Left colon (tissue), 2 donors: ENCODE measurements around the gene ATF7IP2. TPM values are rescaled to one million over a fixed set of nuclear protein-coding genes. Genes with fewer than 3 reads are reported as not detected.
"Not testable (repeated sequence)": the region's sequence is repeated elsewhere in the genome, so short reads cannot be mapped to it uniquely, and the experiment has no call there.

Experiments
- ATAC-seq: fragments of 200-7000 bp; cut with Tn5 transposase; one replicate; pipeline ENCODE4 v1.9.1; 2020; ENCODE audit warnings: mild to moderate bottlenecking, moderate library complexity
- DNase-seq, 2 donors: peaks; one replicate each; pipeline ENCODE4 v3.0.0-alpha.2; 2020
- intact Hi-C, 2 donors: fragments of 100-400 bp; cut with DNase I in 1 of 2; cut with micrococcal nuclease in 1 of 2; formaldehyde crosslinking; loops; one replicate each; pipeline versions ENCODE4 v1.11.2 to v1.14.0; 2022; cut with DNase I, micrococcal nuclease
- total RNA-seq, 2 donors: library from RNA; stranded (reverse); fragmentation: NEBNext Ultra II Directional; extraction: Animal tissue kit (Norgen Biotek cat#: 25700); gene quantifications; one replicate each; pipeline ENCODE4 v1.2.1, GENCODE V29; 2021
- donor health status: DM: no; HTN: no; CAD: no.
- donor health status: DM: yes; HTN: yes; CAD: no.

ATF7IP2 gene
- total RNA-seq, 2 donors from 2014 or later: 8.2 to 8.6 TPM

GRCh38 chr16:10497132-10498101, 111.6 kb downstream of the ATF7IP2 start:
- intact Hi-C loops: no loop called here
- ATAC-seq (no peak), DNase-seq (no peak)

GRCh38 chr16:10500582-10500981, 114.7 kb downstream of the ATF7IP2 start:
- intact Hi-C loops: no loop called here

GRCh38 chr16:10501016-10501607, 115.3 kb downstream of the ATF7IP2 start:
- intact Hi-C loops: no loop called here
- ATAC-seq (peak; percentile 87), DNase-seq (no peak)

More at GRCh38 chr16:10500582-10500981, 114.7 kb downstream of the ATF7IP2 start:
- DNase-seq (no peak), ATAC-seq (no peak)

GRCh38 chr16:10502776-10503175, 116.9 kb downstream of the ATF7IP2 start:
- intact Hi-C loops: no loop called here
- ATAC-seq (no peak), DNase-seq (no peak)

DNA sequence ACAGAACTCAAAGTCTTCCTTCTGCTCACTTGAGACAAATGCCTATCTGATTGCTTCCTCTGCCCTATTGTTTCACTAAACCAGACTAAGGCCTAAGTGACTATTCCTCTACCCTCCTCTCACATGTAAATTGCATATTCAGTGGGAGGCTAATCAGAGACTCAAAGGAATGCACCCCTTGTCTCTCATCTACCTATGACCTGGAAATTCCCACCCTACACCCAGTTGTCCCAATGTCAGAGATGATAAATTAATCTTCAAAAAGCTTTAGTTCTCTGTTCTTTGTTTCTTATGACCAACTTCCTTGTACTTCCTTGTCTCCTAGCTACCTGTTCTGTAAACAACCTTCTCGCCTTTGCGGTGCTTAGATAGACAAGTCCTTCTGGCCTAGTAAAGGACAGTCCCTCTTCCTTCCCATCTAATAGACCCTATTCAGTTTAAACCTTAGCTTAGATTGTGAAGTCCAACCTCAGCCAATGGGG, 118.6 kb downstream of the ATF7IP2 start:
- DNase-seq (no peak), ATAC-seq (peak; percentile 71)
- intact Hi-C loops: no loop called here

GRCh38 chr16:10505286-10505685, 119.4 kb downstream of the ATF7IP2 start:
- intact Hi-C loops, DNase-seq, ATAC-seq: not testable (repeated sequence)

DNA sequence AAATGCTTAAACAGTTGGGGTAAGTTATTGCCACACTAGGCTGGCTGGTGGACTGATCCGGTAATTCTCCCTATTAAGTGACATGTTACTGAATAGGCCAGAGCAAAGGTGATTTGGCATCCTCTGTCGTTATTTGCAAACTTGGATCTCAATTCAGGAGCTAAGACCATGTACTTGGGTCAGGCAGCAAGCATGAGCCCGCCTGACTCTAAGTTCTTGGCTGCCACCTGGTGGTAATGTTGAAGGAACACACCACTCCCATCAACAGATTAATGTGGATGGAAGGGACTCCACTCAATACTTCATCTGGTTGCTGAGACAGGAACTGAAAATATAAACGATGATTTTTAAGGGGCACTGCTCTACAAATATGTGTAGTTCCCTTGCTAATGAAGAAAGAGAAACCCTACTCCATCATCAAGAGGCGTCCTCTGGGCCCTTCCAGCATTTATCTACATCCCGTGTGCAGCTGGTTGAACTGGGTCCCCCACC, 123.7 kb downstream of the ATF7IP2 start:
- intact Hi-C loops: loop anchor here in 1 of 2 donors (2.0 to 10.0 kb wide), 2 partner anchors 253 to 405 kb away; no protein-coding TSS in a partner anchor
- DNase-seq (peak; percentile 31 to 38), ATAC-seq (peak; percentile 96)

GRCh38 chr16:10510279-10510678, 124.4 kb downstream of the ATF7IP2 start:
- no peak for DNase-seq
- intact Hi-C loops: loop anchor here in 1 of 2 donors (10.0 kb wide), 1 partner anchor 405 kb away; no protein-coding TSS in a partner anchor
- ATAC-seq: no peak

- intact Hi-C loops: loop anchor here in 1 of 2 donors (10.0 kb wide), 1 partner anchor 403 kb away; no protein-coding TSS in a partner anchor
- no peak for ATAC-seq
- DNase-seq: no peak
These were observed 126.0 kb downstream of the ATF7IP2 start for GRCh38 chr16:10511829-10512228.

DNA sequence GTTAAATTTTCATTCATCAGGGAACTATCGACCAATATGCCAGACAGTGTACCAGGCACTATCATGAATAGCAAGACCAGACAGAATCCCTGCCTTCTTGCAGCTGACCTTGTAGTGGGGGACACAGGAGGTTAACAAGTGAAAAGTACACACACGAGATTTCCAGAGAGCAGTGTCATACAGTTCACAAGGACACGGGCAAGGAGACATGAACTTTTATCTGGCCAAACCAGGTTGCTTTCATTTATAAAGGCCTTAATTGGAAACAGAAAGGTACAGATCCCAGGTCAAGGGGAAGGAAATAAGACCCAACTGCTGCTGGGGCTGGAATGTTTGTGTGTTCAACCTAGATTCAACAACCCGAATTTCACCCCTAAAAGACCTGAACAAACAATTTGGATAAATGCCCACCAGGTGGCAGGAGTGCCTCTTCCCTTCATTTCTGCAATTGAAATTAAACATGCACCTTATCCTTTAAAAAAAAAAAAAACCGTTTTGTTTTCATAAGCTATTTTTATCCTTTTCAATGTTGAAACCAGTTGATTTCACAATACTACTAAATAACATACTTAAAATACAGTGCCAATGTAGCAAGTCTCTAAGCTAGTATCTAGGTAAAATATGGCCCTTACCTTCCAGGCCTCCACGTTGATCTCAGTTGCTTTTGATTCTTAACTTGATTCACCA, 128.7 kb downstream of the ATF7IP2 start:
- DNase-seq (peak in 1 of 2 donors; percentile 58), ATAC-seq (peak; percentile 57)
- intact Hi-C loops: loop anchor here in 1 of 2 donors (2.0 to 10.0 kb wide), 2 partner anchors 222 to 400 kb away; no protein-coding TSS in a partner anchor

DNA sequence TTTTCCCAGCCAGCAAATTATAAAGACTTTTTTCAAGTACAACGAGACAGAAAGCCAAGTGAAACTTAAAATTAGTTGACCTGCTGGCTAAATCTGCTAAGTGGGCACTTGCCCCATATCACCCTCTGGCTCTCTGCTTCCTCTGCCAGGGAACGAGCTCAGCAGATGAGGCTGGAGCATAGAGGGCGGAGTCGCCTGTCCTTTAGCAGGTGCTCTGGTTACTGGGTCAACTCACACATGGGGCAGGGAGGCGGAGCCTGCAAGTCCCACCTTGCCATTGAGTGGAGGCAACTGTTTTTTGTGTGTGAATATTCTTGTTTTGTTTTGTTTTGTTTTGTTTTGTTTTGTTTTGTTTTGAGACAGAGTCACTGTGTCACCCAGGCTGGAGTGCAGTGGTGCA, 132.0 kb downstream of the ATF7IP2 start:
- ATAC-seq (no peak), DNase-seq (peak in 1 of 2 donors; percentile 19)
- intact Hi-C loops: loop anchor here in 1 of 2 donors (10.0 kb wide), 1 partner anchor 397 kb away; no protein-coding TSS in a partner anchor

GRCh38 chr16:10518479-10519041, 132.7 kb downstream of the ATF7IP2 start:
- DNase-seq: no peak
- intact Hi-C loops: loop anchor here in 1 of 2 donors (10.0 kb wide), 1 partner anchor 396 kb away; no protein-coding TSS in a partner anchor
- no peak for ATAC-seq

GRCh38 chr16:10519297-10519696, 133.4 kb downstream of the ATF7IP2 start:
- ATAC-seq (no peak), DNase-seq (no peak)
- intact Hi-C loops: loop anchor here in 1 of 2 donors (10.0 kb wide), 1 partner anchor 396 kb away; no protein-coding TSS in a partner anchor

GRCh38 chr16:10519929-10520868, 134.3 kb downstream of the ATF7IP2 start:
- DNase-seq (no peak), ATAC-seq (peak; percentile 49)
- intact Hi-C loops: loop anchor here in 1 of 2 donors (10.0 kb wide), 1 partner anchor 395 kb away; no protein-coding TSS in a partner anchor

GRCh38 chr16:10520869-10521578, 135.2 kb downstream of the ATF7IP2 start:
- ATAC-seq: peak; percentile 12
- intact Hi-C loops: no loop called here
- DNase-seq: no peak

GRCh38 chr16:10521681-10522274, 135.9 kb downstream of the ATF7IP2 start:
- ATAC-seq (peak; percentile 79), DNase-seq (peak; percentile 42 to 54)
- intact Hi-C loops: no loop called here
